ENCODE measurements around the gene MYOZ3. TPM values are rescaled to one million over a fixed set of nuclear protein-coding genes. Genes with fewer than 3 reads are reported as not detected.
A peak's percentile ranks its signal among the peaks of the same experiment; 100 is the strongest.

The MYOZ3 gene
- total RNA-seq, 3 donors from 2014 or later: under 0.01 to 0.33 (median 0.15) TPM

- TF ChIP-seq POLR2A (IDR thresholded peaks at IDR 0.05): no peak
- no peak for TF ChIP-seq POLR2AphosphoS5 (IDR thresholded peaks at IDR 0.05)
- TF ChIP-seq CTCF (IDR thresholded peaks at IDR 0.05): no peak
- DNase-seq (ENCODE audit: low spot score in 2 of 2): no peak
- H3K9me3 ChIP-seq: no peaks in the 10 kb centered on the region
- H3K4me1 ChIP-seq: peaks cover 10 to 36% of the 10 kb centered on the region in 2 donors
- no peak overlapping the region for H3K4me3 ChIP-seq
- peak overlapping the region; percentile 33 to 73 for H3K27ac ChIP-seq
- no peaks in the 10 kb centered on the region for H3K27me3 ChIP-seq
- no peaks in the 10 kb centered on the region for H3K36me3 ChIP-seq
- intact Hi-C loops (cut with DNase I; ENCODE audit: low total_unique reads): no loop called here
Measured at GRCh38 chr5:150618588-150619281, 42.3 kb upstream of the MYOZ3 start.

GRCh38 chr5:150619359-150620230 is 41.5 kb upstream of the MYOZ3 start:
- H3K27ac ChIP-seq: peak overlapping the region; percentile 29 to 73
- H3K36me3 ChIP-seq: no peaks in the 10 kb centered on the region
- no peak overlapping the region for H3K4me3 ChIP-seq
- H3K9me3 ChIP-seq: no peaks in the 10 kb centered on the region
- peaks cover 4 to 27% of the 10 kb centered on the region in 2 donors for H3K4me1 ChIP-seq
- TF ChIP-seq CTCF (IDR thresholded peaks at IDR 0.05) (no peak), POLR2AphosphoS5 (IDR thresholded peaks at IDR 0.05) (no peak), POLR2A (IDR thresholded peaks at IDR 0.05) (no peak)
- H3K27me3 ChIP-seq: no peaks in the 10 kb centered on the region
- DNase-seq (ENCODE audit: low spot score in 2 of 2): no peak
- intact Hi-C loops (cut with DNase I; ENCODE audit: low total_unique reads): loop anchor here (10.0 kb wide), 1 partner anchor 1155 kb away; no protein-coding TSS in a partner anchor

- Histone ChIP-seq H3K27ac (peak overlapping the region in 1 of 2 donors; percentile 33), H3K4me1 (peaks cover 0 to 10% of the 10 kb centered on the region in 2 donors), H3K4me3 (no peak overlapping the region), H3K27me3 (no peaks in the 10 kb centered on the region), H3K9me3 (no peaks in the 10 kb centered on the region), H3K36me3 (no peaks in the 10 kb centered on the region)
- no peak for DNase-seq (ENCODE audit: low spot score in 2 of 2)
- no peak for TF ChIP-seq CTCF (IDR thresholded peaks at IDR 0.05)
- no peak for TF ChIP-seq POLR2A (IDR thresholded peaks at IDR 0.05)
- no peak for TF ChIP-seq POLR2AphosphoS5 (IDR thresholded peaks at IDR 0.05)
- intact Hi-C loops (cut with DNase I; ENCODE audit: low total_unique reads): loop anchor here (10.0 kb wide), 1 partner anchor 1156 kb away; no protein-coding TSS in a partner anchor
Measured at GRCh38 chr5:150621301-150621700, 39.8 kb upstream of the MYOZ3 start.

GRCh38 chr5:150622157-150622556 is 38.9 kb upstream of the MYOZ3 start:
- peak overlapping the region in 1 of 2 donors; percentile 38 for H3K27ac ChIP-seq
- peaks cover 0 to 3% of the 10 kb centered on the region in 2 donors for H3K4me1 ChIP-seq
- TF ChIP-seq POLR2AphosphoS5 (IDR thresholded peaks at IDR 0.05): no peak
- TF ChIP-seq CTCF (IDR thresholded peaks at IDR 0.05): no peak
- TF ChIP-seq POLR2A (IDR thresholded peaks at IDR 0.05): no peak
- DNase-seq (ENCODE audit: low spot score in 2 of 2): no peak
- H3K9me3 ChIP-seq: no peaks in the 10 kb centered on the region
- intact Hi-C loops (cut with DNase I; ENCODE audit: low total_unique reads): loop anchor here (10.0 kb wide), 1 partner anchor 1157 kb away; no protein-coding TSS in a partner anchor
- H3K27me3 ChIP-seq: no peaks in the 10 kb centered on the region
- H3K4me3 ChIP-seq: no peak overlapping the region
- no peaks in the 10 kb centered on the region for H3K36me3 ChIP-seq

Data from breast epithelium (tissue), 4 donors.